D721Med (cell line): ENCODE results near the gene BASP1.
"Not testable (repeated sequence)": the region's sequence is repeated elsewhere in the genome, so short reads cannot be mapped to it uniquely, and the experiment has no call there.

Experiments used
- DNase-seq: peaks from one replicate; pipeline ENCODE4 v3.0.0; 2011; ENCODE audit warnings: low spot score; ENCODE audit not compliant: insufficient read length
- FAIRE-seq: peaks from 2 replicates; lab custom pipeline; 2011; peaks lifted over from hg19 to GRCh38; lab: Jason Lieb, UNC
- CTCF ChIP-seq: IDR thresholded peaks from 2 replicates; pipeline ENCODE4 v1.5.1; 2012; ENCODE audit warnings: mild to moderate bottlenecking, control low read depth; ENCODE audit not compliant: insufficient read depth; ENCODE audit errors: missing control alignments

BASP1 gene

GRCh38 chr5:17295671-17296070 lies 78.2 kb downstream of the BASP1 start:
- FAIRE-seq = no peak
- DNase-seq = no peak
- TF ChIP-seq CTCF = no peak

- DNase-seq (no peak), FAIRE-seq (no peak)
Measured at GRCh38 chr5:17302106-17302505, 84.7 kb downstream of the BASP1 start.

GRCh38 chr5:17302604-17303003 lies 85.2 kb downstream of the BASP1 start:
- no peak for DNase-seq
- FAIRE-seq = no peak
- TF ChIP-seq CTCF = no peak

More at GRCh38 chr5:17302106-17302505, 84.7 kb downstream of the BASP1 start:
- no peak for TF ChIP-seq CTCF

GRCh38 chr5:17304282-17304681 lies 86.9 kb downstream of the BASP1 start:
- DNase-seq (no peak), FAIRE-seq (no peak)
- TF ChIP-seq CTCF = no peak

- TF ChIP-seq CTCF = no peak
- FAIRE-seq (no peak), DNase-seq (no peak)
Measured at GRCh38 chr5:17305017-17305416, 87.6 kb downstream of the BASP1 start.

GRCh38 chr5:17305964-17306725 lies 88.7 kb downstream of the BASP1 start:
- FAIRE-seq (no peak), DNase-seq (no peak)
- no peak for TF ChIP-seq CTCF

GRCh38 chr5:17306726-17307091 lies 89.3 kb downstream of the BASP1 start:
- DNase-seq = no peak
- no peak for TF ChIP-seq CTCF
- FAIRE-seq = no peak

- FAIRE-seq, DNase-seq: not testable (repeated sequence)
Measured at GRCh38 chr5:17307440-17307839, 90.0 kb downstream of the BASP1 start.
